ENCODE measurements around the gene CCDC6.
"Not testable (repeated sequence)": the region's sequence is repeated elsewhere in the genome, so short reads cannot be mapped to it uniquely, and the experiment has no call there.

Gene CCDC6

GRCh38 chr10:59906417-59907202, at the start of gene CCDC6:
Gene CCDC6 (minus strand): TSS chr10:59906556. CDS start chr10:59906424, 132 bp downstream.
- peak; percentile 79 to 85 (median 84) for DNase-seq

DNA sequence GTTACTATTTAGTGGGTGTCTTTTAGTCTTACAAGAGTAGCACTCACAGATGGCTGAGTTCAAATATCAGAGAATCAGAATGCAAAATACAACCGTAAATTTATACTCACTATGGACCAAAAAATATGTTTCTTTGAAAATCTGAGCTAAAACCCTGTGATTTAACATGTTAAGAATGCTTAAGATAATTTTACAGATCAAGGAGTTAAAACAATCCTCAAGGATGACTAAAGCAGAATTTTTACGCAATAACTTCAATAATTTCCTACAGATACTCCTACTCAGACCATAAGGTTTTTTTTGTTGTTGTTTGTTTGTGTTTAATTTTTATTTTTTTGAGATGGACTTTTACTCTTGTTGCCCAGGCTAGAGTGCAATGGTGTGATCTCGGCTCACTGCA, 47.9 kb upstream of the CCDC6 start:
- no peak for DNase-seq

DNA sequence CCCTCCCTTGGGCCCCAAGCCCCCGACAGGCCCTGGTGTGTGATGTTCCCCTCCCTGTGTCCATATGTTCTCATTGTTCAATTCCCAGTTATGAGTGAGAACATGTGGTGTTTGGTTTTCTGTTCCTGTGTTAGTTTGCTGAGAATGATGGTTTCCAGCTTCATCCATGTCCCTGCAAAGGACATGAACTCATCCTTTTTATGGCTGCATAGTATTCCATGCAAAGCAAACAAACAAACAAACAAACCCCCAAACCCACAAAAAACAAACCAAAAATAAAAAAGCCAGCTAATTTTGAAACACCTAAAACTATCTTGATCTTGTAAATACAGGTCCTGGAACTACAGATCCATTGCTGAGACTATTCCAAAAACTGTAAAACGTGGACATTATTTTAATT, 47.4 kb upstream of the CCDC6 start:
- DNase-seq: not testable (repeated sequence)

- no peak for DNase-seq
Measured at GRCh38 chr10:59950105-59950504, 43.7 kb upstream of the CCDC6 start.

GRCh38 chr10:59949608-59950007, 43.3 kb upstream of the CCDC6 start:
- DNase-seq: no peak

- no peak for DNase-seq
Measured at GRCh38 chr10:59945991-59946390, 39.6 kb upstream of the CCDC6 start.

- DNase-seq: no peak
Measured at GRCh38 chr10:59945590-59945989, 39.2 kb upstream of the CCDC6 start.

DNA sequence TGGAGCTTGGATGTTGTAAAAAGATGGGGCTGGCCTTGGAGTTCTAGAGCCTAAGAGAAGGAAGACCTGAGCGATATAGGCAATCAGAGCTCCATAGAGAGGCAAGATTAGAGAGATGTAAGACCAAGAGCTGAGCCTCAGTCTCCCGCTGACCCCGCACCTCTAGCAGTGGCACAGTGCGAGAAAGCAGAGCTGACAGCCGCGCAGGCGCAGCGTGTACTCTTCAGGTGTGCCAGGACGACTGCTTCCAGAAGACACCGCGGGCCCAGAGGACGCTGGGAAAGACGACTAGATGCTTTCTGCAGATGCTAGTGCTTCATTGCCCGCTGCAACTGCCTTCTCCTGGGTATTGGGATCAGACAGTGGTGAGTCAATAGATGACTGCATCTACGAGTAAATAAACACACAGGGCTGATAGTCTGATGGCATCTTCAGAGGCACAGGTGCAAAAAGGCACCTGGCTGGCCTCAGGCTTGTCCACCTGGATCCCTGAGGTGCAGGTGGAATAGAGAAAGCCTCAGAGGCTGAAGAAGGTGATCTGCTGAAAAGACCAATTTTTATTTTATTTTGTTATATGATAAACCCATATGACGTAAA, 38.1 kb upstream of the CCDC6 start:
- no peak for DNase-seq

GRCh38 chr10:59942556-59942955, 36.2 kb upstream of the CCDC6 start:
- no peak for DNase-seq

DNA sequence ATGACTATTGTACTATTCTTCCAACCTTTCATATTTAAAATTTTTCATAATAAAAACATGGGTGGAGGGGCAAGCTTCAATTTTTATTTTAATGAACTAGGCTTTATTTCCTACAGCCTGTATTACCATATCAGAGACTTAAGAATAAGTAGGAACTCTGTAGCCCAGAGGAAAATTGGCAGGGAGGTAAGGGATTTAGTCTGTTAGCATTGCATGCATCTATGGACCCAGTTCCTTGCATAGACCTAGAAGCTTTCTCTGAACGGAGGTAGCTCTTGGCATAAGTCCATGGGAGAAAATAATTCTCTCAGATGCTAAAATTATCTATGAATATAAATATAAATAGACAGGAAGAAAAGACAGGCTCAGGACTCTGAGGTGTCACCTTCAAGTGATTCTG, 31.4 kb upstream of the CCDC6 start:
- no peak for DNase-seq

GRCh38 chr10:59934701-59935100, 28.3 kb upstream of the CCDC6 start:
- no peak for DNase-seq

- DNase-seq: not testable (repeated sequence)
Measured at GRCh38 chr10:59930788-59931521, 24.6 kb upstream of the CCDC6 start.

DNA sequence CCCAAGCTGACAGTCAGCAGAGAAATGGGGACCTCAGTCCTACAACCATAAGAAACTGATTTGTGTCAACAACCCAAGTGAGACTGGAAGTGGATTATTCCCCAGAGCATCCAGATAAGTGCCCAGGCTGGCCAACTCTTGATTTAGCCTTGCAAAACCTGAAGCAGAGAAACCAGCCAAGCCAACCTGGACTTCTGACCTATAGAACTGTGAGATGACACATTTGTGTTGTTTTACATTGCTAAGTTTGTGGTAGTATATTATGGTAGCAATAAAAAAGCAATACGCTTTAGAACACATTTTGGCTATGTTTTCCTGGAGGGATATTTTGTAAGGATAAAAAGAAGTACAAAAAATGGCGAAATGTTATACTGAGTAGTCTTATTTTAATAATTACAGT, 19.7 kb upstream of the CCDC6 start:
- DNase-seq: no peak

- no peak for DNase-seq
Measured at GRCh38 chr10:59922907-59923306, 16.6 kb upstream of the CCDC6 start.

DNA sequence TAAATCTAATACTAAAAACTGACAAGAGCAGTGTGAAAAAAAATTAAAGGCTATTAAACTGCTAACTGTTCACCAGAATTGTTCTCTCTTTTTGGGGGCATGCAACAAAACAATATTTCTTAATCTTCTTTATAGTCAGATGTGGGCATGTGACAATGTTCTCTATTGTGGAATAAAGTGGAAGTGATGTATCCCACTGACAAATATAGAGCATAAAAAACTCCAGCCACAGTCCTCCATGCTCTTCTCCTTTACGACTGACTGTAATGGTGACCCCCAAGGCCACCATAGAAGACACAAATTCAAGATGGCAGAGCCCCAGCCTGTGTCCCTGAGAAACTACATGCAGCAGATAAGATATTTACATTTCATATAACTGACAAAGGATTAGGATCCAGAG, 11.6 kb upstream of the CCDC6 start:
- no peak for DNase-seq

DNA sequence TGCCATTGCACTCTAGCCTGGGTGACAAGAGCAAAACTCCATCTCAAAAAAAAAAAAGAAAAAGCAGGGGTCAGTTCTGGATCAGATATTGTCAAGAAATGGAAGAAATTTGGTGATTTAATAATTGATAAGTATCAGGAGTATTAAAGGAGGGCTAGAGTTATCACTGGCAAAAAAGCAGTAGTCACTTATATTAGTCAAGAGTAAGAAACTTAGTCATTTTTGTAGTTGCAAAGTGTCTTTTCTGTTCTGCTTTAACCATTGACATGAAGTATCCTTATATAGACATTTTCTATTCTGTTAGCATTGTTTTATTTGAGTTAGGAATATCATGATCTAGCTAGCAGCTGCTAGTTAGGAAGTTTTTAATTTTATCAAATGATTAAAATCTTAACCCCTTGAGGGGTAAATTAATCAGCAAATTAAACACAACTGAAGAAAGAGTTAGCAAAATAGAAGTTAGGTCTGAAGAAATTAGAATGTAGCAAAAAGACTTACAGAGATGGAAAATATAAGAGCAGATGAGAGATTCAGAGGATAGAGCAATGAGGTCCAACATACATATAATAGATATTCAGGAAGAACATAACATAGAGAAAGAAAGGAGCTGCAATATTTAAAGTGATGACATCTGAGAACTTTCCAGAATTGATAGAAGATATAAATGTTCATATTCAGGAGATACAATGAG, 7.3 kb upstream of the CCDC6 start:
- no peak for DNase-seq

DNA sequence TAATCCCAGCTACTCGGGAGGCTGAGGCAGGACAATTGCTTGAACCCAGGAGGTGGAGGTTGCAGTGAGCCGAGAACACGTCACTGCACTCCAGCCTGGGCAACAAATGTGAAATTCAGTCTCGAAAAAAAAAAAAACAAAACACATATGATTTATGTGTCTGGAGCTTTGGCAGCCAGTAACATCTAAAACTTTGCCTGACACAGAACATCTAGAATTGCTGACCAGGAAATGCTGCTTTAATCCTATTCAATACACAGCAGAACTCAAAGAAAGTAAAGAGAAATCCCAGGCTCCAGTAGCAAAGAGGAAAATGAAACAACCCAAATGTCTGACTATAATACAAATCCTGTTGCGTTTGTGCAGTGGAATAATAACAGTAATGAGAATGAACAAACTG, 4.5 kb upstream of the CCDC6 start:
- DNase-seq: no peak

DNA sequence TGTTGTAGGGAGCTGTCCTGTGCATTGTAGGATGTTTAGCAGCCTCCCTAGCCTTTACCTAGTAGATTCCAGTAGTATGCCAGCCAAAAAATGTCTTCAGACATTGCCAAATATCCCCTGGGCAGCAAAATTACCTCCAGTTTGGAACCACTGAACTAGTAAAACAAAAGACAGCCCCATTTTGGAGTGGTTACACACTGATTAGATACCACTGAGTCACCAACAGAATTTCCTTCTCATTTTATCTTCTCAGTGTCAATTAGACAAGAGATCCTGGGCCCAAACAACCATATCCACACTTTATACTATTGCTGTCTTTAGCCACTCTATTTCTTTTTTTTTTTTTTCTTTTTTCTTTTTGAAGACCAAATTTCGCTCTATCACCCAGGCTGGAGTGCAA, 3.5 kb upstream of the CCDC6 start:
- no peak for DNase-seq

GRCh38 chr10:59908808-59909143, 2.4 kb upstream of the CCDC6 start:
- no peak for DNase-seq

- DNase-seq: peak in 1 of 4 experiments; percentile 7
Measured at GRCh38 chr10:59907918-59908807, 1.8 kb upstream of the CCDC6 start.

DNA sequence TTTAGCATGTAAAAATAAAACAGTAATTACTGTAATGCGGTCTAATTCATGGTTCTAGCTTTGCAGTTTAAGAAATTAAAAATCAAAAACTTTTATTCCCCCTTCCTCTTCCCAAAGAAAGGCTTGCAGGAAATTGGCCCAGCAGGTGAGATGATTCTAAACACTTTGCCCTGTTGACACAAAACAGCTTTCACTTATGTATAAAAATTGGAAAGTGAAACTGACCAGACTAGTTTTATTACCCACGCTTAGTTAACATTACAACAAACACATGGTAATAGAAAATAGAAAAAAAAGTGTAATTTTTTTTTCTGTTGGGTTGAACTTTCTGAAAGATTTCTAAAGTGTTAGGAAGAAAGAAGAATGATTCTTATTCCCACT, 1.2 kb upstream of the CCDC6 start:
- no peak for DNase-seq

GRCh38 chr10:59905731-59906416, 482 bp downstream of the CCDC6 start:
- DNase-seq: peak in 1 of 4 experiments; percentile 23

Data from activated CD4-positive, CD25-positive, alpha-beta regulatory T cell (primary cell).